ENCODE data around the gene HAP1. TPM values are rescaled to one million over a fixed set of nuclear protein-coding genes. Genes with fewer than 3 reads are reported as not detected.

The HAP1 gene
- total and polyA plus RNA-seq, 2 of the 8 experiments (the other 6 are each of a cell fraction or from before 2014, with no cell fraction given): 2.3 to 3.6 TPM

- H2AFZ ChIP-seq (ENCODE audit: low read length): no peak overlapping the region
- H2BK120ac ChIP-seq (replicated peaks; ENCODE audit: low read depth, low read length): no peak overlapping the region
- no peak overlapping the region for H3K14ac ChIP-seq (ENCODE audit: insufficient read length)
- H3K36me3 ChIP-seq (ENCODE audit: control insufficient read depth in 2 of 4, insufficient read depth in 4 of 4, low read length in 3 of 4): no peaks in the 10 kb centered on the region
- 87% methylated on average over 8 of the region's 8 CpGs; no CpG with 5 or more reads in 1 of the 2 experiments for WGBS, 2 experiments (ENCODE audit: extremely low coverage in 1 of 2, insufficient coverage in 1 of 2, insufficient read length in 1 of 2, insufficient replicate concordance in 2 of 2, low coverage in 1 of 2, low lambda C conversion rate in 2 of 2, missing lambda C conversion rate in 1 of 2)
- H3K56ac ChIP-seq (replicated peaks; ENCODE audit: insufficient read length, low read depth, low read length): no peak overlapping the region
- no peak overlapping the region for H3K18ac ChIP-seq (ENCODE audit: extremely low read depth, low read length)
- H2AK5ac ChIP-seq (ENCODE audit: low read depth, low read length): no peak overlapping the region
- H3K23ac ChIP-seq (ENCODE audit: insufficient read length): no peak overlapping the region
- no peaks in the 10 kb centered on the region for H4K20me1 ChIP-seq (replicated peaks in 1 of 2; ENCODE audit: control insufficient read depth in 1 of 2, insufficient read depth in 2 of 2, low read length in 2 of 2)
- no peak overlapping the region for H3K4ac ChIP-seq (replicated peaks; ENCODE audit: insufficient read length, low read depth, low read length)
- H3K9me3 ChIP-seq (ENCODE audit: insufficient read depth in 2 of 2, low read depth in 1 of 2, low read length in 1 of 2): no peaks in the 10 kb centered on the region
- no peak for FAIRE-seq
- ChIA-PET POLR2A (ENCODE audit: partially characterized antibody) (interaction anchor here (0.6 to 9.2 kb wide), 3 partner anchors 6 to 124 kb away, joined by 3 to 233 read pairs (median 4); partner anchors contain the start of gene EIF1), CTCF (ENCODE audit: partially characterized antibody) (interaction anchor here (1.7 to 2.1 kb wide), 3 partner anchors 12 to 35 kb away, joined by 5 to 12 read pairs (median 6); no protein-coding TSS in a partner anchor)
- no peak overlapping the region for H4K91ac ChIP-seq (replicated peaks; ENCODE audit: insufficient read length, low read length)
- TF ChIP-seq BRCA1 (IDR thresholded peaks at IDR 0.05; ENCODE audit: low read depth, low read length): no peak
- TF ChIP-seq GABPA (IDR thresholded peaks at IDR 0.05; ENCODE audit: borderline replicate concordance, insufficient read depth, low read length): no peak
- no peak for TF ChIP-seq POU5F1 (IDR thresholded peaks at IDR 0.05; ENCODE audit: low read depth, low read length)
- no peak for TF ChIP-seq USF2 (IDR thresholded peaks at IDR 0.05; ENCODE audit: low read length)
- TF ChIP-seq CEBPB (IDR thresholded peaks at IDR 0.05; ENCODE audit: low read depth, low read length): no peak
- TF ChIP-seq BCL11A (IDR thresholded peaks at IDR 0.05; ENCODE audit: low read depth in 2 of 2, low read length in 2 of 2): no peak
- no peak for TF ChIP-seq ZNF274 (IDR thresholded peaks at IDR 0.05; ENCODE audit: borderline replicate concordance, extremely low read depth, low read length)
- no peak for TF ChIP-seq CBX5 (IDR thresholded peaks at IDR 0.05; ENCODE audit: low read depth, low read length)
- H2BK15ac ChIP-seq (ENCODE audit: low read length): peak overlapping the region; percentile 16; the same call in 1 of the 2 replicates
- H3K9ac ChIP-seq (replicated peaks in 1 of 4; ENCODE audit: extremely low read depth in 1 of 4, low read depth in 3 of 4, low read length in 3 of 4): no peak overlapping the region
- DNase-seq (ENCODE audit: low read depth in 1 of 2, low spot score in 2 of 2): no peak
- H3K4me3 ChIP-seq (ENCODE audit: extremely low read depth in 1 of 4, insufficient read depth in 2 of 4, low read depth in 3 of 4, low read length in 4 of 4): no peak overlapping the region
- peaks cover 2 to 12% (median 4%) of the 10 kb centered on the region in 4 experiments for H3K4me1 ChIP-seq (replicated peaks in 1 of 4; ENCODE audit: control insufficient read depth in 3 of 4, insufficient read depth in 4 of 4, low read length in 3 of 4)
- H3K79me2 ChIP-seq (ENCODE audit: control insufficient read depth in 1 of 2, insufficient read depth in 2 of 2, low read length in 2 of 2): no peaks in the 10 kb centered on the region
- H4K5ac ChIP-seq (ENCODE audit: insufficient read length, low read depth, low read length): no peak overlapping the region
- H3K27me3 ChIP-seq (replicated peaks in 1 of 4; ENCODE audit: control insufficient read depth in 3 of 4, extremely low read depth in 1 of 4, insufficient read depth in 3 of 4, low read length in 3 of 4): no peaks in the 10 kb centered on the region
- H2BK5ac ChIP-seq (ENCODE audit: low read depth, low read length): no peak overlapping the region; the same call in 1 of the 2 replicates
- no peak overlapping the region for H2BK12ac ChIP-seq (ENCODE audit: low read depth, low read length)
- H4K8ac ChIP-seq (ENCODE audit: extremely low read depth, insufficient read depth, low read length): no peak overlapping the region
- no peak overlapping the region for H3K27ac ChIP-seq (ENCODE audit: low read depth, low read length)
- H3K23me2 ChIP-seq (ENCODE audit: low read depth, low read length): peaks cover 2% of the 10 kb centered on the region; the same call in 1 of the 2 replicates
- no peak overlapping the region for H2BK20ac ChIP-seq (ENCODE audit: low read length)
- no peak overlapping the region for H3K4me2 ChIP-seq (ENCODE audit: insufficient read depth in 1 of 2, low read depth in 2 of 2, low read length in 2 of 2)
- H3K79me1 ChIP-seq (ENCODE audit: low read depth, low read length): no peaks in the 10 kb centered on the region
Observed at GRCh38 chr17:41683441-41684007, 50.9 kb downstream of the HAP1 start.

Data from H1 (cell line).